Heart right ventricle (tissue), 12 donors: ENCODE results near the gene PCDHB8. TPM values are rescaled to one million over a fixed set of nuclear protein-coding genes. Genes with fewer than 3 reads are reported as not detected.

Experiments
- polyA plus RNA-seq, 2 donors: library from polyadenylated mRNA; stranded (reverse); fragments of 200-250 nt; gene quantifications; one replicate each; pipeline ENCODE4 v1.2.3, GENCODE V29; 2013
- total RNA-seq, 10 donors: library from RNA; stranded (reverse); fragmentation: NEBNext Ultra II Directional in 3 of 10; extraction: Animal tissue kit (Norgen Biotek cat#: 25700) in 3 of 10; gene quantifications; one replicate each; pipeline versions ENCODE4 v1.2.1 to v1.2.4, GENCODE V29; 2021 to 2023
- donor health status: ischemic (EF 13 %, LVEDD 7.1; RV severe dilation, severe dysfunction).
- donor health status: healthy with polysubstance abuse.
- donor health status: DM: no; HTN: yes; CAD: no.
- donor health status: DM: no; HTN: no; CAD: no.
- donor health status: ischemic (EF 25% LVEDD 6.9; RV normal size, moderate dysfunction).
- donor health status: ischemic (EF 25% LVEDD 5.7; RV mildly dilated, moderate dysfunction).
- donor health status: healthy.
- donor health status: nonischemic (EF 11% LVEDD 7.7; RV severe dilation, severe dysfunction).
- donor health status: DM: yes; HTN: yes; CAD: no.
- donor health status: PGD.
- donor health status: ischemic (EF 29% LVEDD 5.4; RV normal size, mild dysfunction).
- donor health status: nonischemic (EF 23%, LVEDD 6.1; RV moderate dilation, normal function).

PCDHB8 gene
- total and polyA plus RNA-seq, 12 donors, result 0.29 to 5.8 (median 1.7) TPM

Other genes with a start within 250 kb of the PCDHB8 start
Only the 30 nearest of the 36 such genes appear.
- 1 to 10 TPM in 2 of 10 donors, under 1 TPM in 7, not detected in 1; 0.12 to 1.6 (median 0.34) TPM for gene PCDHAC2, start 211.3 kb upstream of the PCDHB8 start, total RNA-seq
- under 1 TPM in 1 of 2 donors, not detected in 1; 0.04 TPM for gene PCDHAC2, start 211.3 kb upstream of the PCDHB8 start, polyA plus RNA-seq
- gene PCDHB1, start 126.4 kb upstream of the PCDHB8 start, total RNA-seq, result not detected
- not detected for gene PCDHB1, start 126.4 kb upstream of the PCDHB8 start, polyA plus RNA-seq
- gene PCDHB2, start 83.2 kb upstream of the PCDHB8 start, total RNA-seq, result 1 to 10 TPM in 8 of 10 donors, under 1 TPM in 2; 0.87 to 3.8 (median 2.2) TPM
- under 1 TPM; 0.58 to 0.59 TPM for gene PCDHB2, start 83.2 kb upstream of the PCDHB8 start, polyA plus RNA-seq
- gene PCDHB3, start 77.3 kb upstream of the PCDHB8 start, total RNA-seq, result 1 to 10 TPM in 6 of 10 donors, under 1 TPM in 4; 0.40 to 2.0 (median 1.1) TPM
- under 1 TPM; 0.29 to 0.37 TPM for gene PCDHB3, start 77.3 kb upstream of the PCDHB8 start, polyA plus RNA-seq
- gene PCDHB4, start 56.0 kb upstream of the PCDHB8 start, total RNA-seq, result 1 to 10 TPM; 1.3 to 3.3 (median 2.3) TPM
- under 1 TPM; 0.51 to 0.78 TPM for gene PCDHB4, start 56.0 kb upstream of the PCDHB8 start, polyA plus RNA-seq
- gene PCDHB5, start 42.6 kb upstream of the PCDHB8 start, total RNA-seq, result 1 to 10 TPM; 2.4 to 7.4 (median 4.6) TPM
- 1 to 10 TPM in 1 of 2 donors, under 1 TPM in 1; 0.73 to 1.2 TPM for gene PCDHB5, start 42.6 kb upstream of the PCDHB8 start, polyA plus RNA-seq
- under 1 TPM; 0.21 to 0.68 (median 0.44) TPM for gene PCDHB6, start 27.7 kb upstream of the PCDHB8 start, total RNA-seq
- under 1 TPM; 0.16 to 0.51 TPM for gene PCDHB6, start 27.7 kb upstream of the PCDHB8 start, polyA plus RNA-seq
- gene PCDHB7, start 5.1 kb upstream of the PCDHB8 start, total RNA-seq, result 1 to 10 TPM in 3 of 10 donors, under 1 TPM in 7; 0.17 to 1.2 (median 0.76) TPM
- under 1 TPM; 0.22 to 0.35 TPM for gene PCDHB7, start 5.1 kb upstream of the PCDHB8 start, polyA plus RNA-seq
- gene PCDHB16, start 4.6 kb downstream of the PCDHB8 start, total RNA-seq, result 1 to 10 TPM in 9 of 10 donors, under 1 TPM in 1; 0.98 to 3.7 (median 2.1) TPM
- 1 to 10 TPM in 1 of 2 donors, under 1 TPM in 1; 0.62 to 1.4 TPM for gene PCDHB16, start 4.6 kb downstream of the PCDHB8 start, polyA plus RNA-seq
- gene PCDHB9, start 9.4 kb downstream of the PCDHB8 start, total RNA-seq, result 1 to 10 TPM in 5 of 10 donors, under 1 TPM in 5; 0.34 to 3.4 (median 1.1) TPM
- under 1 TPM; 0.25 to 0.59 TPM for gene PCDHB9, start 9.4 kb downstream of the PCDHB8 start, polyA plus RNA-seq
- gene PCDHB10, start 14.6 kb downstream of the PCDHB8 start, total RNA-seq, result 1 to 10 TPM in 3 of 10 donors, under 1 TPM in 7; 0.28 to 1.3 (median 0.68) TPM
- gene PCDHB10, start 14.6 kb downstream of the PCDHB8 start, polyA plus RNA-seq, result under 1 TPM; 0.42 to 0.59 TPM
- gene PCDHB11, start 21.8 kb downstream of the PCDHB8 start, total RNA-seq, result 1 to 10 TPM in 7 of 10 donors, under 1 TPM in 3; 0.64 to 2.8 (median 1.4) TPM
- under 1 TPM; 0.26 to 0.37 TPM for gene PCDHB11, start 21.8 kb downstream of the PCDHB8 start, polyA plus RNA-seq
- 1 to 10 TPM in 6 of 10 donors, under 1 TPM in 4; 0.79 to 1.7 (median 1.1) TPM for gene PCDHB12, start 30.9 kb downstream of the PCDHB8 start, total RNA-seq
- gene PCDHB12, start 30.9 kb downstream of the PCDHB8 start, polyA plus RNA-seq, result under 1 TPM; 0.51 to 0.58 TPM
- gene PCDHB13, start 36.1 kb downstream of the PCDHB8 start, total RNA-seq, result 1 to 10 TPM; 2.7 to 5.4 (median 3.6) TPM
- gene PCDHB13, start 36.1 kb downstream of the PCDHB8 start, polyA plus RNA-seq, result 1 to 10 TPM; 1.0 to 1.3 TPM
- 1 to 10 TPM; 1.4 to 9.0 (median 4.2) TPM for gene PCDHB14, start 45.6 kb downstream of the PCDHB8 start, total RNA-seq
- gene PCDHB14, start 45.6 kb downstream of the PCDHB8 start, polyA plus RNA-seq, result 1 to 10 TPM; 1.2 to 2.2 TPM
- 10 to 100 TPM in 2 of 10 donors, 1 to 10 TPM in 8; 3.3 to 10.5 (median 5.2) TPM for gene PCDHB15, start 67.6 kb downstream of the PCDHB8 start, total RNA-seq
- 1 to 10 TPM; 2.3 to 3.4 TPM for gene PCDHB15, start 67.6 kb downstream of the PCDHB8 start, polyA plus RNA-seq
- gene SLC25A2, start 126.3 kb downstream of the PCDHB8 start, total RNA-seq, result under 1 TPM in 2 of 10 donors, not detected in 8; 0.28 TPM
- under 1 TPM in 1 of 2 donors, not detected in 1; 0.22 TPM for gene SLC25A2, start 126.3 kb downstream of the PCDHB8 start, polyA plus RNA-seq
- 100 to 1,000 TPM in 8 of 10 donors, 10 to 100 TPM in 2; 93.4 to 111 (median 107) TPM for gene TAF7, start 143.0 kb downstream of the PCDHB8 start, total RNA-seq
- gene TAF7, start 143.0 kb downstream of the PCDHB8 start, polyA plus RNA-seq, result 10 to 100 TPM; 33.1 to 89.9 TPM
- gene PCDHGA1, start 152.7 kb downstream of the PCDHB8 start, total RNA-seq, result 1 to 10 TPM; 2.1 to 5.0 (median 2.8) TPM
- 1 to 10 TPM in 1 of 2 donors, under 1 TPM in 1; 0.57 to 1.5 TPM for gene PCDHGA1, start 152.7 kb downstream of the PCDHB8 start, polyA plus RNA-seq
- gene PCDHGA2, start 161.0 kb downstream of the PCDHB8 start, total RNA-seq, result 10 to 100 TPM in 6 of 10 donors, 1 to 10 TPM in 4; 7.0 to 15.3 (median 12.2) TPM
- 1 to 10 TPM; 1.6 to 2.0 TPM for gene PCDHGA2, start 161.0 kb downstream of the PCDHB8 start, polyA plus RNA-seq
- 10 to 100 TPM; 10.0 to 21.0 (median 15.2) TPM for gene PCDHGA3, start 166.0 kb downstream of the PCDHB8 start, total RNA-seq
- gene PCDHGA3, start 166.0 kb downstream of the PCDHB8 start, polyA plus RNA-seq, result 1 to 10 TPM; 1.3 to 7.5 TPM
- 10 to 100 TPM in 3 of 10 donors, 1 to 10 TPM in 7; 5.2 to 13.2 (median 9.0) TPM for gene PCDHGB1, start 172.3 kb downstream of the PCDHB8 start, total RNA-seq
- gene PCDHGB1, start 172.3 kb downstream of the PCDHB8 start, polyA plus RNA-seq, result 1 to 10 TPM in 1 of 2 donors, under 1 TPM in 1; 0.19 to 7.2 TPM
- 10 to 100 TPM in 8 of 10 donors, 1 to 10 TPM in 2; 7.4 to 16.0 (median 10.5) TPM for gene PCDHGA4, start 177.2 kb downstream of the PCDHB8 start, total RNA-seq
- 1 to 10 TPM in 1 of 2 donors, under 1 TPM in 1; 0.70 to 4.8 TPM for gene PCDHGA4, start 177.2 kb downstream of the PCDHB8 start, polyA plus RNA-seq
- gene PCDHGB2, start 182.2 kb downstream of the PCDHB8 start, total RNA-seq, result 10 to 100 TPM in 7 of 10 donors, 1 to 10 TPM in 3; 8.2 to 17.0 (median 11.5) TPM
- 1 to 10 TPM in 1 of 2 donors, under 1 TPM in 1; 0.64 to 5.2 TPM for gene PCDHGB2, start 182.2 kb downstream of the PCDHB8 start, polyA plus RNA-seq
- gene PCDHGA5, start 186.4 kb downstream of the PCDHB8 start, total RNA-seq, result 1 to 10 TPM; 5.5 to 9.7 (median 7.1) TPM
- gene PCDHGA5, start 186.4 kb downstream of the PCDHB8 start, polyA plus RNA-seq, result 1 to 10 TPM in 1 of 2 donors, under 1 TPM in 1; 0.59 to 5.3 TPM
- gene PCDHGB3, start 192.5 kb downstream of the PCDHB8 start, total RNA-seq, result 10 to 100 TPM in 3 of 10 donors, 1 to 10 TPM in 7; 7.0 to 14.0 (median 9.3) TPM
- 1 to 10 TPM in 1 of 2 donors, under 1 TPM in 1; 0.39 to 5.1 TPM for gene PCDHGB3, start 192.5 kb downstream of the PCDHB8 start, polyA plus RNA-seq
- gene PCDHGA6, start 196.1 kb downstream of the PCDHB8 start, total RNA-seq, result 10 to 100 TPM in 1 of 10 donors, 1 to 10 TPM in 9; 5.4 to 10.6 (median 8.1) TPM
- 1 to 10 TPM; 1.2 to 9.4 TPM for gene PCDHGA6, start 196.1 kb downstream of the PCDHB8 start, polyA plus RNA-seq
- 10 to 100 TPM in 1 of 10 donors, 1 to 10 TPM in 9; 5.9 to 11.5 (median 8.1) TPM for gene PCDHGA7, start 205.0 kb downstream of the PCDHB8 start, total RNA-seq
- gene PCDHGA7, start 205.0 kb downstream of the PCDHB8 start, polyA plus RNA-seq, result 1 to 10 TPM in 1 of 2 donors, under 1 TPM in 1; 0.54 to 6.4 TPM
- gene PCDHGB4, start 209.9 kb downstream of the PCDHB8 start, total RNA-seq, result 10 to 100 TPM in 1 of 10 donors, 1 to 10 TPM in 9; 5.1 to 10.9 (median 7.3) TPM
- gene PCDHGB4, start 209.9 kb downstream of the PCDHB8 start, polyA plus RNA-seq, result 1 to 10 TPM in 1 of 2 donors, under 1 TPM in 1; 0.96 to 3.3 TPM
- 10 to 100 TPM in 1 of 10 donors, 1 to 10 TPM in 9; 7.2 to 11.2 (median 8.7) TPM for gene PCDHGA8, start 214.8 kb downstream of the PCDHB8 start, total RNA-seq
- gene PCDHGA8, start 214.8 kb downstream of the PCDHB8 start, polyA plus RNA-seq, result 1 to 10 TPM in 1 of 2 donors, under 1 TPM in 1; 0.28 to 3.7 TPM